HG03520 (cell line): ENCODE results near the gene SEMA7A.

Source experiments
- ATAC-seq: cut with Tn5 transposase; IDR thresholded peaks from one replicate; pipeline ENCODE4 v1.9.1; 2021; ENCODE audit warnings: mild to moderate bottlenecking, moderate library complexity; ENCODE audit not compliant: unreplicated experiment

Gene SEMA7A

GRCh38 chr15:74419432-74419831 lies 14.3 kb downstream of the SEMA7A start:
- ATAC-seq = no peak

GRCh38 chr15:74418575-74419338 lies 15.0 kb downstream of the SEMA7A start:
- ATAC-seq = no peak

GRCh38 chr15:74417670-74418069 lies 16.1 kb downstream of the SEMA7A start:
- no peak for ATAC-seq

GRCh38 chr15:74417225-74417624 lies 16.5 kb downstream of the SEMA7A start:
- no peak for ATAC-seq

- ATAC-seq = no peak
Observed at GRCh38 chr15:74415966-74416916, 17.5 kb downstream of the SEMA7A start.

GRCh38 chr15:74414603-74415338 lies 19.0 kb downstream of the SEMA7A start:
- ATAC-seq = no peak

- ATAC-seq = no peak
Observed at GRCh38 chr15:74414081-74414580, 19.6 kb downstream of the SEMA7A start.

GRCh38 chr15:74413350-74414080 lies 20.2 kb downstream of the SEMA7A start:
- ATAC-seq = no peak

- ATAC-seq = no peak
Observed at GRCh38 chr15:74412159-74412558, 21.6 kb downstream of the SEMA7A start.

GRCh38 chr15:74411686-74412085 lies 22.1 kb downstream of the SEMA7A start:
- ATAC-seq = no peak

GRCh38 chr15:74410502-74410901 lies 23.3 kb downstream of the SEMA7A start:
- ATAC-seq = no peak

- ATAC-seq = no peak
Observed at GRCh38 chr15:74409225-74409624, 24.5 kb downstream of the SEMA7A start.

GRCh38 chr15:74408815-74409214 lies 24.9 kb downstream of the SEMA7A start:
- no peak for ATAC-seq

GRCh38 chr15:74408385-74408784 lies 25.4 kb downstream of the SEMA7A start:
- no peak for ATAC-seq

- ATAC-seq = no peak
Observed at GRCh38 chr15:74406992-74407705, 26.6 kb downstream of the SEMA7A start.

- ATAC-seq = no peak
Observed at GRCh38 chr15:74406517-74406916, 27.2 kb downstream of the SEMA7A start.

GRCh38 chr15:74405823-74406222 lies 27.9 kb downstream of the SEMA7A start:
- no peak for ATAC-seq

GRCh38 chr15:74403991-74404563 lies 29.7 kb downstream of the SEMA7A start:
- ATAC-seq = no peak

- no peak for ATAC-seq
Observed at GRCh38 chr15:74403588-74403919, 30.2 kb downstream of the SEMA7A start.
